ENCODE data around the gene FBXL22.

DNA sequence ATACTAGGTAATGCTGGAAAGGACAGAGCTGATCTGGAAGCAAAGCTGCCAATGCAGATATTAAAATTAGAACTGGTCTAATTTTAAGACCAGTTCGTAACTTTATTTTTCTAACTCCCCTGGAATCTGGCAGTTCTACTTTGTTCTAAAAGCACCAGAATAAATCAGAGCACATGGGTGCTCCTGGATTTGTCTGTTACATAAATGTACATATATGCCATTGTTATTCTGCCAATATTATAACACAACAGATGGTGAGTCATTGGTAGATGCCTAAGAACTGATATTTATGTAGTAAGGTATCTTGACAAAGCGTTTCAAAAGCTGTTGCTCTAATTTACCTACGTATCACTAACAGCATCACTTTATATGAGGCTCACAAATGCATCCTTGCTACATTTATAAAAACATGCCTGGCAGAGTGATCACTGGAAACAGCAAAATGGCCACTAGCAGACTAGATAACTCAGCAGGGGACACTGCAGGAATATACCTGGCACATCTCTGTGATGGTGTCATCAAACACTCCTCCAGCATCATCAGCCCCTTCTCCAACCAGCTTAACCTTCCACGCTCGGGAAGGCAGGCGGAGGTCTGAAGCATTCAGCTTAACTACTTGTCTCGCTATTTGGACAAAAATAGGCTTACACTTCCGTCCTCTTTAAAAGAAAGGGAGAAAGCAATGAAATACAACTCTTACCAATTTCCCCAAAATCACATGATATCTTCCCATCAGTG lies 26.2 kb downstream of the FBXL22 start:
- TF ChIP-seq, protein P1, sequence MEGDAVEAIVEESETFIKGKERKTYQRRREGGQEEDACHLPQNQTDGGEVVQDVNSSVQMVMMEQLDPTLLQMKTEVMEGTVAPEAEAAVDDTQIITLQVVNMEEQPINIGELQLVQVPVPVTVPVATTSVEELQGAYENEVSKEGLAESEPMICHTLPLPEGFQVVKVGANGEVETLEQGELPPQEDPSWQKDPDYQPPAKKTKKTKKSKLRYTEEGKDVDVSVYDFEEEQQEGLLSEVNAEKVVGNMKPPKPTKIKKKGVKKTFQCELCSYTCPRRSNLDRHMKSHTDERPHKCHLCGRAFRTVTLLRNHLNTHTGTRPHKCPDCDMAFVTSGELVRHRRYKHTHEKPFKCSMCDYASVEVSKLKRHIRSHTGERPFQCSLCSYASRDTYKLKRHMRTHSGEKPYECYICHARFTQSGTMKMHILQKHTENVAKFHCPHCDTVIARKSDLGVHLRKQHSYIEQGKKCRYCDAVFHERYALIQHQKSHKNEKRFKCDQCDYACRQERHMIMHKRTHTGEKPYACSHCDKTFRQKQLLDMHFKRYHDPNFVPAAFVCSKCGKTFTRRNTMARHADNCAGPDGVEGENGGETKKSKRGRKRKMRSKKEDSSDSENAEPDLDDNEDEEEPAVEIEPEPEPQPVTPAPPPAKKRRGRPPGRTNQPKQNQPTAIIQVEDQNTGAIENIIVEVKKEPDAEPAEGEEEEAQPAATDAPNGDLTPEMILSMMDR (IDR thresholded peaks at IDR 0.05) = no peak
- no peak for TF ChIP-seq POLR2A (IDR thresholded peaks at IDR 0.05)

Measured in right lobe of liver (tissue), 4 donors.